HT-29 (cell line): Measurements from ENCODE around the gene UBTD2. TPM values are rescaled to one million over a fixed set of nuclear protein-coding genes. Genes with fewer than 3 reads are reported as not detected.
"Not testable (repeated sequence)": the region's sequence is repeated elsewhere in the genome, so short reads cannot be mapped to it uniquely, and the experiment has no call there.

ENCODE experiments used
- DNase-seq: peaks from one replicate; pipeline ENCODE4 v3.0.0-alpha.2; 2015; ENCODE audit warnings: low spot score
- total RNA-seq: library from RNA; depleted of rRNA; stranded (reverse); fragments of >200 nt; shearing (Covaris generic); gene quantifications from 2 replicates; pipeline ENCODE4 v1.2.3, GENCODE V29; 2014; rRNA removed

Gene UBTD2
- 5.9 and 9.0 TPM in 2 replicates for total RNA-seq

- DNase-seq: peak; percentile 74
Measured at GRCh38 chr5:172283020-172283861, at the start of gene UBTD2. Gene UBTD2, minus strand, starts transcription at chr5:172283764. Its CDS starts 99 bp downstream, at chr5:172283665.

GRCh38 chr5:172326901-172327300, 43.3 kb upstream of the UBTD2 start:
- DNase-seq: not testable (repeated sequence)

GRCh38 chr5:172325452-172325851, 41.9 kb upstream of the UBTD2 start:
- no peak for DNase-seq

GRCh38 chr5:172322028-172322965, 38.7 kb upstream of the UBTD2 start:
- no peak for DNase-seq

- no peak for DNase-seq
Measured at GRCh38 chr5:172321593-172321992, 38.0 kb upstream of the UBTD2 start.

- no peak for DNase-seq
Measured at GRCh38 chr5:172319708-172320441, 36.3 kb upstream of the UBTD2 start.

- DNase-seq: no peak
Measured at GRCh38 chr5:172315587-172316493, 32.3 kb upstream of the UBTD2 start.

- DNase-seq: no peak
Measured at GRCh38 chr5:172313915-172314314, 30.4 kb upstream of the UBTD2 start.

- no peak for DNase-seq
Measured at GRCh38 chr5:172312286-172312685, 28.7 kb upstream of the UBTD2 start.

GRCh38 chr5:172311605-172312004, 28.0 kb upstream of the UBTD2 start:
- no peak for DNase-seq

- no peak for DNase-seq
Measured at GRCh38 chr5:172311026-172311425, 27.5 kb upstream of the UBTD2 start.

GRCh38 chr5:172305380-172305779, 21.8 kb upstream of the UBTD2 start:
- no peak for DNase-seq

GRCh38 chr5:172303572-172304335, 20.2 kb upstream of the UBTD2 start:
- DNase-seq: peak; percentile 68

- peak; percentile 32 for DNase-seq
Measured at GRCh38 chr5:172303162-172303561, 19.6 kb upstream of the UBTD2 start.

GRCh38 chr5:172302047-172302710, 18.6 kb upstream of the UBTD2 start:
- no peak for DNase-seq

GRCh38 chr5:172299916-172300439, 16.4 kb upstream of the UBTD2 start:
- DNase-seq: no peak

- DNase-seq: no peak
Measured at GRCh38 chr5:172294831-172295230, 11.3 kb upstream of the UBTD2 start.

- no peak for DNase-seq
Measured at GRCh38 chr5:172293745-172294342, 10.3 kb upstream of the UBTD2 start.
